Measurements from ENCODE around the gene TMEM190.

TMEM190 gene

GRCh38 chr19:55362174-55362989 lies 14.2 kb upstream of the TMEM190 start:
- TF ChIP-seq CTCF (IDR thresholded peaks at IDR 0.05; ENCODE audit: control extremely low read depth, extremely low read depth, low read depth, missing control alignments), result no peak
- no peak for DNase-seq (ENCODE audit: extremely low spot score)
- ChIA-PET POLR2A (no interaction called here), CTCF (interaction anchor here (1.5 kb wide), 1 partner anchor 105 kb away, joined by 4 read pairs; no protein-coding TSS in a partner anchor)

DNA sequence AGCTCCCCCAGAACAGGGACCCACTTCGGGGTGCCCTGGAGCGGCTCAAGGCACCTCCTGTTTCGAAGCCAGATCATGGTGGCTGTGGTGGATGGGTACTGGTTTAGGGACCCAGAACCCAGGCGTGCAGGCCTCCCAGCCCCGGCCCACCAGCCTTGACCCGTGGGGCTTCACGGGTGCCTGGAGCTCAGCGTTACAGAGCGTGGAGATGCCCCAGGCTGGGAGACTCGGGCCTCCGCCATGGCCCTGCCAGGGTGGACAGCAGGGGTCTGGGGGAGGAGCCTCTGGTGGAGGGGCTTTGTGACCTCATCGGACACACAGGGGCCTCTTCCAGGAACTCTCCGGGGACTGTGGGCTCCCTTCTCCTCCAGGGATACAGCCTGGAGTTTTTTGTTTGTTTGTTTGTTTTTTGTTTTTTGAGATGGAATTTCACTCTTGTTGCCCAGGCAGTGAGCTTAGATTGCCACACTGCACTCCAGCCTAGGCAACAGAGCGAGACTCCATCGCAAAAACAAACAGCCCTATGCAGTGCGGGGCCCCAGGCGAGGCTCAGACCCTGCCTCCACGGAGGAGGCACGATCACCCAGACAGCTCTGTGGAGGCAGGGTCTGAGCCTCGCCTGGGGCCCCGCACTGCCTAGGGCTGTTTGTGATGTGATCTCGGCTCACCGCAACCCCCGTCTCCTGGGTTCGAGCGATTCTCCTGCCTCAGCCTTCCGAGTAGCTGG lies 13.5 kb upstream of the TMEM190 start, which contains the start of gene GARIN5B:
Gene GARIN5B (minus strand): TSS at position 271 of the 727 bp plus-strand sequence. CDS start 194 bp downstream, at position 77.
- CTCF ChIA-PET, result no interaction called here
- POLR2A ChIA-PET, result no interaction called here
- TF ChIP-seq CTCF (IDR thresholded peaks at IDR 0.05; ENCODE audit: control extremely low read depth, extremely low read depth, low read depth, missing control alignments), result no peak
- no peak for DNase-seq (ENCODE audit: extremely low spot score)

DNA sequence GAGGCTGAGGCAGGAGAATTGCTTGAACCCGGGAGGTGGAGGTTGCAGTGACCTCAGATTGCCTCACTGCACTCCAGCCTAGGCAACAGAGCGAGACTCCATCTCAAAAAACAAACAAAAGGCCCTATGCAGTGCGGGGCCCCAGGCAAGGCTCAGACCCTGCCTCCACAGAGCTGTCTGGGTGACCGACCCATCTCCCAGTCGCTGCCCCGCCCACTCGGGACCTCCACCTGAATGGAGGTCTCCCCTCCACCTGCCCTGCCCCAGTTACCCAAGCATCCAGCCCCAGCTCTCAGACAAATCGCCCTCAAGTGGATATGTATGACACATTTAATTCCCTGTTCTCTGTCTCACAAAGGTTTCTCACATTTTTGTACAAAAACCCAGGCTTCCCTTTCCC lies 11.4 kb upstream of the TMEM190 start:
- CTCF ChIA-PET, result interaction anchor here (1.6 kb wide), 1 partner anchor 53 kb away, joined by 3 read pairs; no protein-coding TSS in a partner anchor
- POLR2A ChIA-PET, result no interaction called here
- no peak for TF ChIP-seq CTCF (IDR thresholded peaks at IDR 0.05; ENCODE audit: control extremely low read depth, extremely low read depth, low read depth, missing control alignments)
- DNase-seq (ENCODE audit: extremely low spot score), result no peak

- ChIA-PET POLR2A (interaction anchor here (0.7 kb wide), 1 partner anchor 318 kb away, joined by 3 read pairs; no protein-coding TSS in a partner anchor), CTCF (interaction anchor here (0.9 to 1.6 kb wide), 2 partner anchors 52 to 64 kb away, joined by 3 to 4 read pairs; no protein-coding TSS in a partner anchor)
- no peak for TF ChIP-seq CTCF (IDR thresholded peaks at IDR 0.05; ENCODE audit: control extremely low read depth, extremely low read depth, low read depth, missing control alignments)
- no peak for DNase-seq (ENCODE audit: extremely low spot score)
Measured at GRCh38 chr19:55365964-55366363, 10.7 kb upstream of the TMEM190 start.

- ChIA-PET CTCF (interaction anchor here (0.9 kb wide), 1 partner anchor 65 kb away, joined by 4 read pairs; no protein-coding TSS in a partner anchor), POLR2A (no interaction called here)
- TF ChIP-seq CTCF (IDR thresholded peaks at IDR 0.05; ENCODE audit: control extremely low read depth, extremely low read depth, low read depth, missing control alignments), result no peak
- DNase-seq (ENCODE audit: extremely low spot score), result no peak
Measured at GRCh38 chr19:55366790-55367189, 9.8 kb upstream of the TMEM190 start.

GRCh38 chr19:55368106-55368505 lies 8.5 kb upstream of the TMEM190 start:
- CTCF ChIA-PET, result interaction anchor here (0.6 kb wide), 1 partner anchor 147 kb away, joined by 3 read pairs; no protein-coding TSS in a partner anchor
- POLR2A ChIA-PET, result no interaction called here
- TF ChIP-seq CTCF (IDR thresholded peaks at IDR 0.05; ENCODE audit: control extremely low read depth, extremely low read depth, low read depth, missing control alignments), result no peak

More at GRCh38 chr19:55368106-55368505, 8.5 kb upstream of the TMEM190 start:
- DNase-seq (ENCODE audit: extremely low spot score), result no peak
